ENCODE measurements around the gene ZNF236. TPM values are rescaled to one million over a fixed set of nuclear protein-coding genes. Genes with fewer than 3 reads are reported as not detected.
"Not testable (repeated sequence)": the region's sequence is repeated elsewhere in the genome, so short reads cannot be mapped to it uniquely, and the experiment has no call there.

The ZNF236 gene
- total and polyA plus RNA-seq, 2 of the 13 experiments (the other 11 are each of a cell fraction or from before 2014, with no cell fraction given) = 3.0 to 7.2 TPM

DNA sequence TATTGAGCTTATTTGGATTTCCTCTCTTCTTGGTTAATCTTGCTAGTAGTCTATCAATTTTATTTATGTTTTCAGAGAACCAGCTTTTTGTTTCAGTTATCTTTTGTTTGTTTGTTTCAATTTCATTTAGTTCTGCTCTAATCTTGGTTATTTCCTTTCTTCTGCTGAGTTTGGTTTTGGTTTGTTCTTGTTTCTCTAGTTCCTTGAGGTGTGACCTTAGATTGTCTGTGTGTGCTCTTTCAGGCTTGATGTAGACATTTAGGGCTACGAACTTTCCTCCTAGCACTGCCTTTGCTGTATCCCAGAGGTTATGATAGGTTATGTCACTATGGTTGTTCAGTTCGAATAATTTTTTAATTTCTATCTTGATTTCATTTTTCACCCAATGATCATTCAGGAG lies 141.6 kb downstream of the ZNF236 start (continued):
- TF ChIP-seq, protein P1, sequence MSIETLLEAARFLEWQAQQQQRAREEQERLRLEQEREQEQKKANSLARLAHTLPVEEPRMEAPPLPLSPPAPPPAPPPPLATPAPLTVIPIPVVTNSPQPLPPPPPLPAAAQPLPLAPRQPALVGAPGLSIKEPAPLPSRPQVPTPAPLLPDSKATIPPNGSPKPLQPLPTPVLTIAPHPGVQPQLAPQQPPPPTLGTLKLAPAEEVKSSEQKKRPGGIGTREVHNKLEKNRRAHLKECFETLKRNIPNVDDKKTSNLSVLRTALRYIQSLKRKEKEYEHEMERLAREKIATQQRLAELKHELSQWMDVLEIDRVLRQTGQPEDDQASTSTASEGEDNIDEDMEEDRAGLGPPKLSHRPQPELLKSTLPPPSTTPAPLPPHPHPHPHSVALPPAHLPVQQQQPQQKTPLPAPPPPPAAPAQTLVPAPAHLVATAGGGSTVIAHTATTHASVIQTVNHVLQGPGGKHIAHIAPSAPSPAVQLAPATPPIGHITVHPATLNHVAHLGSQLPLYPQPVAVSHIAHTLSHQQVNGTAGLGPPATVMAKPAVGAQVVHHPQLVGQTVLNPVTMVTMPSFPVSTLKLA (IDR thresholded peaks at IDR 0.05) = no peak
- TF ChIP-seq ZNF878 (CRISPR knock-in tag; IDR thresholded peaks at IDR 0.05) = no peak
- no peak for TF ChIP-seq NR2F2 (IDR thresholded peaks at IDR 0.05; ENCODE audit: borderline replicate concordance, low read depth)
- TF ChIP-seq, protein P2, sequence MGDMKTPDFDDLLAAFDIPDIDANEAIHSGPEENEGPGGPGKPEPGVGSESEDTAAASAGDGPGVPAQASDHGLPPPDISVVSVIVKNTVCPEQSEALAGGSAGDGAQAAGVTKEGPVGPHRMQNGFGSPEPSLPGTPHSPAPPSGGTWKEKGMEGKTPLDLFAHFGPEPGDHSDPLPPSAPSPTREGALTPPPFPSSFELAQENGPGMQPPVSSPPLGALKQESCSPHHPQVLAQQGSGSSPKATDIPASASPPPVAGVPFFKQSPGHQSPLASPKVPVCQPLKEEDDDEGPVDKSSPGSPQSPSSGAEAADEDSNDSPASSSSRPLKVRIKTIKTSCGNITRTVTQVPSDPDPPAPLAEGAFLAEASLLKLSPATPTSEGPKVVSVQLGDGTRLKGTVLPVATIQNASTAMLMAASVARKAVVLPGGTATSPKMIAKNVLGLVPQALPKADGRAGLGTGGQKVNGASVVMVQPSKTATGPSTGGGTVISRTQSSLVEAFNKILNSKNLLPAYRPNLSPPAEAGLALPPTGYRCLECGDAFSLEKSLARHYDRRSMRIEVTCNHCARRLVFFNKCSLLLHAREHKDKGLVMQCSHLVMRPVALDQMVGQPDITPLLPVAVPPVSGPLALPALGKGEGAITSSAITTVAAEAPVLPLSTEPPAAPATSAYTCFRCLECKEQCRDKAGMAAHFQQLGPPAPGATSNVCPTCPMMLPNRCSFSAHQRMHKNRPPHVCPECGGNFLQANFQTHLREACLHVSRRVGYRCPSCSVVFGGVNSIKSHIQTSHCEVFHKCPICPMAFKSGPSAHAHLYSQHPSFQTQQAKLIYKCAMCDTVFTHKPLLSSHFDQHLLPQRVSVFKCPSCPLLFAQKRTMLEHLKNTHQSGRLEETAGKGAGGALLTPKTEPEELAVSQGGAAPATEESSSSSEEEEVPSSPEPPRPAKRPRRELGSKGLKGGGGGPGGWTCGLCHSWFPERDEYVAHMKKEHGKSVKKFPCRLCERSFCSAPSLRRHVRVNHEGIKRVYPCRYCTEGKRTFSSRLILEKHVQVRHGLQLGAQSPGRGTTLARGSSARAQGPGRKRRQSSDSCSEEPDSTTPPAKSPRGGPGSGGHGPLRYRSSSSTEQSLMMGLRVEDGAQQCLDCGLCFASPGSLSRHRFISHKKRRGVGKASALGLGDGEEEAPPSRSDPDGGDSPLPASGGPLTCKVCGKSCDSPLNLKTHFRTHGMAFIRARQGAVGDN (CRISPR knock-in tag; IDR thresholded peaks at IDR 0.05) = no peak
- no peak for TF ChIP-seq ZNF33A (CRISPR knock-in tag; IDR thresholded peaks at IDR 0.05; ENCODE audit: borderline replicate concordance)
- no peak for TF ChIP-seq ZFP36L1 (CRISPR knock-in tag; IDR thresholded peaks at IDR 0.05)
- TF ChIP-seq MBD4 (IDR thresholded peaks at IDR 0.05; ENCODE audit: borderline replicate concordance, low read length) = no peak
- TF ChIP-seq NR1H2 (CRISPR knock-in tag; IDR thresholded peaks at IDR 0.05; ENCODE audit: borderline replicate concordance, low read depth) = no peak
- TF ChIP-seq ZNF121 (CRISPR knock-in tag; IDR thresholded peaks at IDR 0.05) = no peak
- no peak for TF ChIP-seq ZBTB1 (CRISPR knock-in tag; IDR thresholded peaks at IDR 0.05; ENCODE audit: borderline replicate concordance)

DNA sequence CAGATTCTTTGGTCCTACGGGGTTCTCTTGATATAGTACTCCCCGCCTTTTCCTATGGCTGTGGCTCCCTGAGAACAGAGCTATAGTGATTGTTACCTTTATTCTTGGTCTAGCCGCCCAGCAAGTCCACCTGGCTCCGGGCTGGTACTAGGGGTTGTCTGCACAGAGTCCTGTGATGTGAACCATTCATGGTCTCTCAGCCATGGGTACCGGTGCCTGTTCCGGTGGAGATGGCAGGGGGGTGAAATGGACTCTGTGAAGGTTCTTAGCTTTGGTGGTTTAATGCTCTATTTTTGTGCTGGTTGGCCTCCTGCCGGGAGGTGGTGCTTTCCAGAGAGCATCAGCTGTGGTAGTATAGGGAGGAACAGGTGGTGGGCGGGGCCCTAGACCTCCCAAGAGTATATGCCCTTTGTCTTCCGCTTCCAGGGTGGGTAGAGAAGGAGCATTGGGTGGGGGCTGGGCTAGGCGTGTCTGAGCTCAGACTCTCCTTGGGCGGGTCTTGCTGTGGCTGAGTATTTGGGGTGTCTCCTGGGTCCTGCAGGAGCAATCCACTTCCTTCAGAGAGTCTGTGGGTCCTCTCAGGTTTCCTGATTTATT lies 143.3 kb downstream of the ZNF236 start:
- H3K79me2 ChIP-seq (ENCODE audit: insufficient read depth, low read length); H3K36me3 ChIP-seq (replicated peaks in 1 of 2; ENCODE audit: control insufficient read depth in 1 of 2, insufficient read depth in 2 of 2, low read length in 2 of 2); H3K4me1 ChIP-seq (ENCODE audit: insufficient read depth, low read length); DNase-seq (ENCODE audit: low spot score); ATAC-seq; H3K9ac ChIP-seq (ENCODE audit: insufficient read depth, low read depth, low read length); BruUV-seq (replicated peaks); H2AFZ ChIP-seq (ENCODE audit: low read length); POLR2A ChIA-PET; in situ Hi-C loops (cut with HindIII; ENCODE audit: extremely low pct_ligation_motif_present, low pct_unique_long_range_greater_than_20kb); H3K27ac ChIP-seq (ENCODE audit: extremely low read length, insufficient read depth, low read length); CTCF ChIA-PET (ENCODE audit: low intra/inter-chr PET ratio, low total read pairs); H3K27me3 ChIP-seq (ENCODE audit: control insufficient read depth in 1 of 2, insufficient read depth in 2 of 2, low read length in 2 of 2); H4K20me1 ChIP-seq (ENCODE audit: insufficient read depth, low read length); H3K4me2 ChIP-seq (ENCODE audit: low read depth, low read length); H3K4me3 ChIP-seq (replicated peaks in 1 of 3; ENCODE audit: insufficient read depth in 1 of 3, low read depth in 2 of 3, low read length in 3 of 3); intact Hi-C loops (cut with micrococcal nuclease; ENCODE audit: unreplicated experiment); FAIRE-seq; H3K9me3 ChIP-seq (ENCODE audit: low read length): not testable (repeated sequence)
- WGBS (ENCODE audit: low lambda C conversion rate) = 95% methylated on average over 10 of the region's 11 CpGs

DNA sequence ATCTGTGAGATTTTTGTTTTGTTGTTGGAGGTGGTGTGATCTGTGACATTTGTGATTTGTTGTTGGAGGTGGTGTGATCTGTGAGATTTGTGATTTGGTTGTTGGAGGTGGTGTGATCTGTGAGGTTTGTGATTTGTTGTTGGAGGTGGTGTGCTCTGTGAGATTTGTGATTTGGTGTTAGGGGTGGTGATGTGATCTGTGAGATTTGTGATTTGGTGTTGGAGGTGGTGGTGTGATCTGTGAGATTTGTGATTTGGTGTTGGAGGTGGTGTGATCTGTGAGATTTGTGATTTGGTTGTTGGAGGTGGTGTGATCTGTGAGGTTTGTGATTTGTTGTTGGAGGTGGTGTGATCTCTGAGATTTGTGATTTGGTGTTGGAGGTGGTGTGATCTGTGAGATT lies 144.9 kb downstream of the ZNF236 start:
- H2AFZ ChIP-seq (ENCODE audit: low read length); H3K4me3 ChIP-seq (replicated peaks in 1 of 3; ENCODE audit: insufficient read depth in 1 of 3, low read depth in 2 of 3, low read length in 3 of 3); H3K4me1 ChIP-seq (ENCODE audit: insufficient read depth, low read length); BruUV-seq (replicated peaks); H3K27me3 ChIP-seq (ENCODE audit: control insufficient read depth in 1 of 2, insufficient read depth in 2 of 2, low read length in 2 of 2); CTCF ChIA-PET (ENCODE audit: low intra/inter-chr PET ratio, low total read pairs); DNase-seq (ENCODE audit: low spot score); H3K9me3 ChIP-seq (ENCODE audit: low read length); intact Hi-C loops (cut with micrococcal nuclease; ENCODE audit: unreplicated experiment); H3K4me2 ChIP-seq (ENCODE audit: low read depth, low read length); POLR2A ChIA-PET; H3K79me2 ChIP-seq (ENCODE audit: insufficient read depth, low read length); in situ Hi-C loops (cut with HindIII; ENCODE audit: extremely low pct_ligation_motif_present, low pct_unique_long_range_greater_than_20kb); H3K27ac ChIP-seq (ENCODE audit: extremely low read length, insufficient read depth, low read length); H3K9ac ChIP-seq (ENCODE audit: insufficient read depth, low read depth, low read length); H4K20me1 ChIP-seq (ENCODE audit: insufficient read depth, low read length); H3K36me3 ChIP-seq (replicated peaks in 1 of 2; ENCODE audit: control insufficient read depth in 1 of 2, insufficient read depth in 2 of 2, low read length in 2 of 2); ATAC-seq: not testable (repeated sequence)
- FAIRE-seq = peak; percentile 99
